Body of pancreas (tissue), 4 donors: Measurements from ENCODE around the gene TCIRG1.

Experiments
- POLR2A ChIP-seq, 3 donors: fragments of 450-650 bp; IDR thresholded peaks; one replicate each; pipeline ENCODE4 v1.6.1; 2016; ENCODE audit warnings: antibody characterized with exemption in 3 of 3, mild to moderate bottlenecking in 2 of 3
- TF ChIP-seq, protein P1 (sequence below), 7 experiments: fragments of 450-650 bp in 4 of 7; fragments of 200-600 bp in 3 of 7; sonication (generic) in 3 of 7; IDR thresholded peaks; one replicate each; pipeline ENCODE4 v1.5.1; 2016 to 2019; ENCODE audit warnings: antibody characterized with exemption in 7 of 7

- TF ChIP-seq, protein P1, sequence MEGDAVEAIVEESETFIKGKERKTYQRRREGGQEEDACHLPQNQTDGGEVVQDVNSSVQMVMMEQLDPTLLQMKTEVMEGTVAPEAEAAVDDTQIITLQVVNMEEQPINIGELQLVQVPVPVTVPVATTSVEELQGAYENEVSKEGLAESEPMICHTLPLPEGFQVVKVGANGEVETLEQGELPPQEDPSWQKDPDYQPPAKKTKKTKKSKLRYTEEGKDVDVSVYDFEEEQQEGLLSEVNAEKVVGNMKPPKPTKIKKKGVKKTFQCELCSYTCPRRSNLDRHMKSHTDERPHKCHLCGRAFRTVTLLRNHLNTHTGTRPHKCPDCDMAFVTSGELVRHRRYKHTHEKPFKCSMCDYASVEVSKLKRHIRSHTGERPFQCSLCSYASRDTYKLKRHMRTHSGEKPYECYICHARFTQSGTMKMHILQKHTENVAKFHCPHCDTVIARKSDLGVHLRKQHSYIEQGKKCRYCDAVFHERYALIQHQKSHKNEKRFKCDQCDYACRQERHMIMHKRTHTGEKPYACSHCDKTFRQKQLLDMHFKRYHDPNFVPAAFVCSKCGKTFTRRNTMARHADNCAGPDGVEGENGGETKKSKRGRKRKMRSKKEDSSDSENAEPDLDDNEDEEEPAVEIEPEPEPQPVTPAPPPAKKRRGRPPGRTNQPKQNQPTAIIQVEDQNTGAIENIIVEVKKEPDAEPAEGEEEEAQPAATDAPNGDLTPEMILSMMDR (IDR thresholded peaks at IDR 0.05) = no peak
- no peak for TF ChIP-seq POLR2A (IDR thresholded peaks at IDR 0.05)
Observed at GRCh38 chr11:68071281-68072048, 32.6 kb downstream of the TCIRG1 start.
